ENCODE results near the gene PPIB.
"Not testable (repeated sequence)": the region's sequence is repeated elsewhere in the genome, so short reads cannot be mapped to it uniquely, and the experiment has no call there.

Gene PPIB

DNA sequence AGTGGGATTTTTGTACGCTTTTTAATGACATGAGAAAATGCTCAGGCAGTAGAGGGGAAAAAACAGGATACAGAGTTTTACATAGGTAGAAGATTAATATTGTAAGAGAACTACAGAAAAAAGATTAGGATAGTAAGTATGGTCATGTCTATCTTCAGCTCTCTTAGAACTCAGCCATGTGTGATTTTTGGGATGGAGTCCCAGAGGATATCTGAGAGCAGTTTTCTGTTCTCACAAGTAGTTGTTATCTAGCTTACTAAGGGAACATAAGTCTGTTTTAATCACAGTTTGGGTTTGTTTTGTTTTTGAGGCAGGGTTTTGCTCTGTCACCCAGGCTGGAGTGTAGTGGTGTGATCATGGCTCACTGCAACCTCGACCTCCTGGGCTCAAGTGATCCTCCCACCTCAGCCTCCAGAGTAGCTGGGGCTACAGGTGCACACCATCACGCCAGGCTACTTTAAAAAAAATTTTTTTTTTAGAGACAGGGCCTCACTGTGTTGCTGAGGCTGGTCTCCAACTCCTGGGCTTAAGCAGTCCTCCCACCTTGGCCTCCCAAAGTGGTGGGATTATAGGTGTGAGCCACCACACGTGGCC, 52.6 kb downstream of the PPIB start:
- not testable (repeated sequence) for DNase-seq (ENCODE audit: low read depth in 2 of 2)

DNA sequence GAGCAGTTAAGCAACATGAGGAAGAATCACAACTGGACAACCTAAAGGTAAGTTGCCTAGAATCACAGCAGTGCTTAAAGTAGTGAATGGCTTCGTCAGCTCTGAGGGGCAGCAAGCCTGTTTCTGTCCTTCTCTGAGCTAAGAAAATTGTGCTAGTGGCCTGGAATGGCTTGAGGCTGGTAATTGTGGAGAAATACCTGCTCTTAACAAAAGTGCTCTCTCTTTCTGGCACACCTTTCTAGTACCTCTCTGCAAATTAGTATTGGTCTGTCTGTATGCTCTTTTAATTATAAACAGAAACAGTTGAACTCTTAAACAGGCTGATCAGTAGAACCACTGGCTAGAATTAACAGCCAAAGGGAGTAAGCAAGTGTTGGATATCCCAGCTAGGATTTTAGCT, 55.5 kb downstream of the PPIB start:
- no peak for DNase-seq (ENCODE audit: low read depth in 2 of 2)
